HCT116 (cell line): ENCODE measurements around the gene IGSF3. TPM values are rescaled to one million over a fixed set of nuclear protein-coding genes. Genes with fewer than 3 reads are reported as not detected.

ENCODE experiments used
- ATAC-seq: fragments of 200-7000 bp; cut with Tn5 transposase; 2 replicates; pipeline ENCODE4 v1.9.1; 2020; ENCODE audit warnings: mild to moderate bottlenecking, moderate library complexity
- BruUV-seq: library from RNA; stranded (reverse); fragments of 400-500 nt; replicated peaks from 2 replicates; lab custom pipeline; 2021; lab: Mats Ljungman, UMichigan
- CTCF ChIA-PET: fragments of 300-600 bp; sonication (Branson Sonifier 250); formaldehyde crosslinking; loops from one replicate; lab custom pipeline; 2021; ENCODE audit warnings: antibody characterized with exemption; lab: Charles Lee
- POLR2A ChIA-PET: fragments of 300-600, 350-600 bp; sonication (Branson Sonifier 250); formaldehyde crosslinking; loops from one replicate; lab custom pipeline; 2021; ENCODE audit warnings: antibody characterized with exemption; lab: Charles Lee
- RAD21 ChIA-PET, 2 experiments: fragments of 300-600 bp; sonication (Branson Sonifier 250); formaldehyde crosslinking; loops; one replicate each; lab custom pipeline; 2023; ENCODE audit warnings: low total read pairs in 2 of 2; ENCODE audit not compliant: uncharacterized antibody in 2 of 2, unreplicated experiment in 2 of 2, low non-redundant PET in 1 of 2; lab: Charles Lee
- DNase-seq: peaks from one replicate; pipeline ENCODE4 v3.0.0-alpha.2; 2010; ENCODE audit warnings: low read depth, low spot score
- H2AFZ ChIP-seq: fragments of 200-600 bp; shearing (Covaris generic), sonication (generic); 2 replicates; pipeline ENCODE4 v1.6.1; 2017; ENCODE audit warnings: low read depth, mixed run types, mixed read lengths, antibody characterized with exemption, low read length; ENCODE audit not compliant: poor library complexity, severe bottlenecking
- H3K27ac ChIP-seq: 2 replicates; pipeline ENCODE4 v1.5.1; 2012; ENCODE audit warnings: low read depth, low read length
- H3K27me3 ChIP-seq: fragments of 200-600 bp; sonication (generic); 2 replicates; pipeline ENCODE4 v1.6.1; 2016; ENCODE audit warnings: mixed run types, low read length, mixed read lengths; ENCODE audit not compliant: insufficient read depth
- H3K36me3 ChIP-seq, 2 experiments: fragments of 200-500 bp in 1 of 2; fragments of 200-600 bp in 1 of 2; sonication (Bioruptor generic) in 1 of 2; sonication (generic) in 1 of 2; 2 replicates each; pipeline versions ENCODE4 v1.5.1 to v1.6.1; 2014 to 2016; ENCODE audit warnings: low read length in 2 of 2, inconsistent platforms in 1 of 2, mixed read lengths in 1 of 2, mixed run types in 1 of 2; ENCODE audit not compliant: insufficient read depth in 2 of 2, control insufficient read depth in 1 of 2
- H3K4me1 ChIP-seq, 2 experiments: fragments of 200-600 bp in 1 of 2; sonication (generic) in 1 of 2; 2 replicates each; pipeline versions ENCODE4 v1.5.1 to v1.6.1; 2012 to 2017; ENCODE audit warnings: low read length in 2 of 2, inconsistent platforms in 1 of 2, mild to moderate bottlenecking in 1 of 2, mixed read lengths in 1 of 2, mixed run types in 1 of 2, moderate library complexity in 1 of 2; ENCODE audit not compliant: insufficient read depth in 2 of 2, control insufficient read depth in 1 of 2
- H3K4me2 ChIP-seq: fragments of 200-600 bp; sonication (generic); 2 replicates; pipeline ENCODE4 v1.6.1; 2017; ENCODE audit warnings: mixed run types, low read length, mixed read lengths
- H3K4me3 ChIP-seq, 2 experiments: fragments of 200-600 bp in 1 of 2; sonication (generic) in 1 of 2; replicated peaks in 1 of 2; 2 replicates each; pipeline ENCODE4 v1.5.1; 2011 to 2016; ENCODE audit warnings: low read length in 2 of 2, control low read depth in 1 of 2, low read depth in 1 of 2, mild to moderate bottlenecking in 1 of 2, mixed read lengths in 1 of 2, mixed run types in 1 of 2
- H3K79me2 ChIP-seq: fragments of 200-600 bp; sonication (generic); 2 replicates; pipeline ENCODE4 v1.6.1; 2017; ENCODE audit warnings: mild to moderate bottlenecking, mixed run types, low read length, moderate library complexity, mixed read lengths; ENCODE audit not compliant: insufficient read depth
- H3K9ac ChIP-seq: fragments of 200-600 bp; sonication (generic); 2 replicates; pipeline ENCODE4 v1.6.1; 2016; ENCODE audit warnings: low read length, mixed read lengths
- H3K9me2 ChIP-seq: fragments of 200-600 bp; sonication (generic), shearing (Covaris generic); 2 replicates; pipeline ENCODE4 v1.6.1; 2017; ENCODE audit warnings: mixed run types, mild to moderate bottlenecking, moderate library complexity; ENCODE audit not compliant: insufficient read depth
- H3K9me3 ChIP-seq, 2 experiments: fragments of 200-500 bp in 1 of 2; fragments of 200-600 bp in 1 of 2; sonication (Bioruptor generic) in 1 of 2; sonication (generic) in 1 of 2; 2 replicates each; pipeline ENCODE4 v1.6.1; 2014 to 2017; ENCODE audit warnings: low read length in 2 of 2, mixed read lengths in 2 of 2, inconsistent platforms in 1 of 2, low read depth in 1 of 2, mild to moderate bottlenecking in 1 of 2, mixed run types in 1 of 2, moderate library complexity in 1 of 2; ENCODE audit not compliant: control insufficient read depth in 1 of 2, insufficient read depth in 1 of 2
- H4K20me1 ChIP-seq: fragments of 200-600 bp; sonication (generic), shearing (Covaris generic); 2 replicates; pipeline ENCODE4 v1.6.1; 2017; ENCODE audit warnings: mixed run types, mild to moderate bottlenecking, moderate library complexity; ENCODE audit not compliant: insufficient read depth
- ATF3 ChIP-seq: IDR thresholded peaks from 2 replicates; pipeline ENCODE4 v1.6.1; 2012
- CTCF ChIP-seq, 3 experiments: fragments of 200-600 bp in 1 of 3; sonication (generic) in 1 of 3; IDR thresholded peaks in 2 of 3; conservative IDR thresholded peaks in 1 of 3; 2 replicates each; pipeline ENCODE4 v1.5.1; 2012 to 2017; ENCODE audit warnings: low read depth in 2 of 3, low read length in 2 of 3, antibody characterized with exemption in 1 of 3, borderline replicate concordance in 1 of 3, control low read depth in 1 of 3, mild to moderate bottlenecking in 1 of 3, mixed read lengths in 1 of 3, mixed run types in 1 of 3, moderate library complexity in 1 of 3; ENCODE audit not compliant: insufficient read depth in 1 of 3
- EZH2 ChIP-seq: fragments of 200-600 bp; sonication (generic); IDR thresholded peaks from 2 replicates; pipeline ENCODE4 v1.6.1; 2017; ENCODE audit warnings: antibody characterized with exemption, mixed run types
- EZH2phosphoT487 ChIP-seq: fragments of 200-600 bp; IDR thresholded peaks from 2 replicates; pipeline ENCODE4 v1.6.1; 2018; ENCODE audit warnings: antibody characterized with exemption, borderline replicate concordance
- FOSL1 ChIP-seq: IDR thresholded peaks from 2 replicates; pipeline ENCODE4 v1.6.1; 2012; ENCODE audit warnings: low read depth
- JUND ChIP-seq: IDR thresholded peaks from 2 replicates; pipeline ENCODE4 v1.6.1; 2012
- MAX ChIP-seq: IDR thresholded peaks from 2 replicates; pipeline ENCODE4 v1.6.1; 2012
- POLR2A ChIP-seq: IDR thresholded peaks from 2 replicates; pipeline ENCODE4 v1.7.0; 2011; ENCODE audit warnings: borderline replicate concordance; ENCODE audit not compliant: insufficient read depth, insufficient read length; ENCODE audit errors: extremely low read depth
- RAD21 ChIP-seq: IDR thresholded peaks from 2 replicates; pipeline ENCODE4 v1.6.1; 2012; ENCODE audit warnings: low read depth, mild to moderate bottlenecking
- REST ChIP-seq: IDR thresholded peaks from 2 replicates; pipeline ENCODE4 v1.6.1; 2012; ENCODE audit warnings: low read depth
- SRF ChIP-seq: IDR thresholded peaks from 2 replicates; pipeline ENCODE4 v1.6.1; 2012; ENCODE audit warnings: low read depth
- TCF7L2 ChIP-seq: IDR thresholded peaks from 2 replicates; pipeline ENCODE4 v1.7.0; 2011; ENCODE audit warnings: borderline replicate concordance, inconsistent platforms; ENCODE audit not compliant: insufficient read depth, insufficient read length; ENCODE audit errors: extremely low read depth
- ZBTB33 ChIP-seq: IDR thresholded peaks from 2 replicates; pipeline ENCODE4 v1.6.1; 2011; ENCODE audit warnings: mild to moderate bottlenecking, low read length, moderate library complexity; ENCODE audit not compliant: insufficient replicate concordance; ENCODE audit errors: extremely low read depth
- ZNF274 ChIP-seq: fragments of 200-500 bp; sonication (Bioruptor generic); IDR thresholded peaks from 2 replicates; pipeline ENCODE4 v1.6.1; 2014; ENCODE audit warnings: mild to moderate bottlenecking, low read depth, low read length, inconsistent platforms
- intact Hi-C: fragments of 100-400 bp; cut with micrococcal nuclease; formaldehyde crosslinking; loops from 2 replicates; pipeline ENCODE4 v1.10.0; 2022
- total RNA-seq: library from RNA; stranded (reverse); gene quantifications from one replicate; pipeline ENCODE4 v1.2.1, GENCODE V29; 2021; ENCODE audit not compliant: unreplicated experiment

The IGSF3 gene
- total RNA-seq, 1 experiment from 2014 or later, result 18.6 TPM

- H3K4me1 ChIP-seq, result no peaks in the 10 kb centered on the region
- no peaks in the 10 kb centered on the region for H3K9me3 ChIP-seq
- H3K79me2 ChIP-seq, result no peaks in the 10 kb centered on the region
- H3K9me2 ChIP-seq, result 0 out of 2 replicates have a peak, but pooled peaks cover 3% of the 10 kb centered on the region
- TF ChIP-seq SRF, result no peak
- no peak for TF ChIP-seq REST
- TF ChIP-seq ZBTB33, result no peak
- no peak for TF ChIP-seq EZH2
- no peak for TF ChIP-seq CTCF (IDR thresholded peaks at IDR 0.05 in 2 of 3, conservative IDR thresholded peaks at IDR 0.05 in 1 of 3; ENCODE audit: borderline replicate concordance in 1 of 3, insufficient read depth in 1 of 3, low read depth in 2 of 3, low read length in 2 of 3)
- no peak for TF ChIP-seq FOSL1
- TF ChIP-seq POLR2A, result no peak
- no peak for TF ChIP-seq ATF3
- no peak for TF ChIP-seq ZNF274
- no peak for TF ChIP-seq EZH2phosphoT487
- no peak for TF ChIP-seq TCF7L2
- TF ChIP-seq RAD21, result no peak
- TF ChIP-seq JUND, result no peak
- TF ChIP-seq MAX, result no peak
- CTCF ChIA-PET, result no interaction called here
- no peak overlapping the region for H2AFZ ChIP-seq
- H3K27me3 ChIP-seq, result no peaks in the 10 kb centered on the region
- DNase-seq, result no peak
- RAD21 ChIA-PET, result no interaction called here
- H4K20me1 ChIP-seq, result no peaks in the 10 kb centered on the region
- no TSS peak for BruUV-seq
- H3K9ac ChIP-seq, result no peak overlapping the region
- peaks cover 0 to 9% of the 10 kb centered on the region in 2 experiments; a peak in 1 of 4 replicates for H3K36me3 ChIP-seq
- no peak for ATAC-seq
- H3K4me2 ChIP-seq, result no peak overlapping the region
- POLR2A ChIA-PET, result no interaction called here
- intact Hi-C loops, result no loop called here
- H3K27ac ChIP-seq, result no peak overlapping the region
- no peak overlapping the region for H3K4me3 ChIP-seq
These were observed 135.6 kb downstream of the IGSF3 start for GRCh38 chr1:116531917-116532316.
